ENCODE measurements around the gene PRDM15. TPM values are rescaled to one million over a fixed set of nuclear protein-coding genes. Genes with fewer than 3 reads are reported as not detected.
A peak's percentile ranks its signal among the peaks of the same experiment; 100 is the strongest.

The PRDM15 gene
- total RNA-seq, 1 experiment from 2014 or later: 9.9 TPM

DNA sequence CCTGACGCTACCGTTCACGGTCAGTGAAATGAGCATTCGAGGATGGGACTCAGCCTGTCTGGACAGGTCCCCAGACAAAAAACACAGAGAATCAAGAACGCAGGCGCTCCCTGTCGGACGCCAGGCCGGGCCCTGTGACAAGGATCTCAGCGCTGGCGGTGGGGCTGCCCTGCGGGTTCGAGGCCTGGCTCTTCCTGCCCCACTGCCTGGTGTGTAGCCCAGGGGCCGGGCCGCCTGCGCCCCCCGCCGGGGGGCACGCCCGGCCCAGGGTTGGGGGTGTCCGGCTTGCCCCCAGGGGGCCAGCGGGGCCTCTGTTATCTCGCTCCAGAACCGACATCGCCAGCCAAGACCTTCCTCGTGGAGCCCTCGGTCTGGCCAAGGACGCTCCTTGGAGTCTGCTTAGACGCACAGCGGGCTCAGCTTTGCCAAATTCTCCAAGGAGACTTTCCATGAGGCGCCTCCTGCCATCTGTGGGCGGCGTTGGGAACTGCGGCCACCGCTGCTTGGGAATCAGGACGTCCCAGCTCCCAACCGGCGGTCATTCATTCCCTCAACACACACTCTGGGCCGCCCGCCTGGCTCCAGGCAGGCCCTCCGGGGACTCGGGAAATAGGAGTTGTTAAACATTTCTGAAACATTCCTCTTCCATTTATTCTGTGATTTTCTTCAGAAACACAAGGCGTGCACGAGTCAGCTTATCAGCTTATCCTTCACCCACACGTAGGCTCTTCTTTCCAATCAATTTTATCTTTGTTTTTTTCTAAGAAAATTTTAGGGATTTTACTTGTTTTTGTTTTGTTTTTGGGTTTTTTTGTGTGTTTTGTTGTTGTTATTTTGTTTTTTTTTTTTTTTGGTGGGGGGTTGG is 101.0 kb downstream of the PRDM15 start:
- Histone ChIP-seq H3K4me1 (ENCODE audit: insufficient read depth, low read length) (no peaks in the 10 kb centered on the region), H2AFZ (ENCODE audit: low read length) (no peak overlapping the region)

More for the DNA sequence above, 101.0 kb downstream of the PRDM15 start:
- H3K9ac ChIP-seq (ENCODE audit: extremely low read depth, insufficient read length, low read length): no peak overlapping the region
- TF ChIP-seq, protein P1, sequence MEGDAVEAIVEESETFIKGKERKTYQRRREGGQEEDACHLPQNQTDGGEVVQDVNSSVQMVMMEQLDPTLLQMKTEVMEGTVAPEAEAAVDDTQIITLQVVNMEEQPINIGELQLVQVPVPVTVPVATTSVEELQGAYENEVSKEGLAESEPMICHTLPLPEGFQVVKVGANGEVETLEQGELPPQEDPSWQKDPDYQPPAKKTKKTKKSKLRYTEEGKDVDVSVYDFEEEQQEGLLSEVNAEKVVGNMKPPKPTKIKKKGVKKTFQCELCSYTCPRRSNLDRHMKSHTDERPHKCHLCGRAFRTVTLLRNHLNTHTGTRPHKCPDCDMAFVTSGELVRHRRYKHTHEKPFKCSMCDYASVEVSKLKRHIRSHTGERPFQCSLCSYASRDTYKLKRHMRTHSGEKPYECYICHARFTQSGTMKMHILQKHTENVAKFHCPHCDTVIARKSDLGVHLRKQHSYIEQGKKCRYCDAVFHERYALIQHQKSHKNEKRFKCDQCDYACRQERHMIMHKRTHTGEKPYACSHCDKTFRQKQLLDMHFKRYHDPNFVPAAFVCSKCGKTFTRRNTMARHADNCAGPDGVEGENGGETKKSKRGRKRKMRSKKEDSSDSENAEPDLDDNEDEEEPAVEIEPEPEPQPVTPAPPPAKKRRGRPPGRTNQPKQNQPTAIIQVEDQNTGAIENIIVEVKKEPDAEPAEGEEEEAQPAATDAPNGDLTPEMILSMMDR (conservative IDR thresholded peaks at IDR 0.05): peak; percentile 94
- H2BK5ac ChIP-seq (ENCODE audit: insufficient read length, low read length): no peak overlapping the region
- H3K79me1 ChIP-seq (ENCODE audit: insufficient read depth, low read depth, low read length, poor library complexity, severe bottlenecking): no peaks in the 10 kb centered on the region
- no peak overlapping the region for H2BK120ac ChIP-seq (ENCODE audit: low read depth, low read length, poor library complexity, severe bottlenecking)
- no peaks in the 10 kb centered on the region for H3K23me2 ChIP-seq (ENCODE audit: insufficient read length, low read depth, low read length, poor library complexity, severe bottlenecking)
- no peaks in the 10 kb centered on the region for H3K79me2 ChIP-seq (ENCODE audit: insufficient read depth, low read length)
- H2BK20ac ChIP-seq (ENCODE audit: low read depth, low read length, poor library complexity, severe bottlenecking): no peak overlapping the region
- no peak overlapping the region for H4K5ac ChIP-seq (ENCODE audit: insufficient read length, low read depth, low read length)
- H3K27me3 ChIP-seq (ENCODE audit: insufficient read depth, low read length): no peaks in the 10 kb centered on the region
- H3K23ac ChIP-seq (ENCODE audit: insufficient read length, low read depth, low read length): no peak overlapping the region
- Mint-ChIP-seq H3K27ac (no peak overlapping the region), H3K27me3 (ENCODE audit: low read depth) (peaks cover 31% of the 10 kb centered on the region), H3K4me3 (peak overlapping the region; percentile 46 to 53; a peak in 3 of 5 replicates), H3K36me3 (ENCODE audit: insufficient read depth in 1 of 3, low read depth in 3 of 3) (no peaks in the 10 kb centered on the region), H3K4me1 (peaks cover 19 to 22% of the 10 kb centered on the region in 2 experiments), H3K9me3 (no peaks in the 10 kb centered on the region; a peak in 1 of 5 replicates)
- no peak overlapping the region for H3T11ph ChIP-seq (ENCODE audit: low read length)
- no CpG with 5 or more reads among the region's 45 CpGs for WGBS (ENCODE audit: extremely low coverage, insufficient read length, low lambda C conversion rate)
- no peaks in the 10 kb centered on the region for H4K20me1 ChIP-seq (ENCODE audit: control insufficient read depth, insufficient read depth, insufficient read length)
- H3K56ac ChIP-seq (ENCODE audit: insufficient read length, low read depth, low read length): no peak overlapping the region
- H3K14ac ChIP-seq (ENCODE audit: insufficient read depth, low read length): no peak overlapping the region; the same call in 1 of the 2 replicates
- H3K27ac ChIP-seq (ENCODE audit: insufficient read length, low read depth, low read length): no peak overlapping the region
- H3K9me3 ChIP-seq (ENCODE audit: control insufficient read depth, low read depth, low read length): no peaks in the 10 kb centered on the region
- H3K4ac ChIP-seq (ENCODE audit: low read depth, low read length): no peak overlapping the region
- H4K91ac ChIP-seq (ENCODE audit: insufficient read length, low read depth, low read length): no peak overlapping the region
- H3K18ac ChIP-seq (ENCODE audit: insufficient read length, low read depth, low read length): no peak overlapping the region
- H2AK5ac ChIP-seq (ENCODE audit: insufficient read length, low read length): no peak overlapping the region
- H2BK12ac ChIP-seq (ENCODE audit: insufficient read length, low read depth, low read length): no peak overlapping the region
- H3K4me2 ChIP-seq (ENCODE audit: insufficient read depth, insufficient read length, low read length): peak overlapping the region; percentile 16
- H4K8ac ChIP-seq (replicated peaks; ENCODE audit: insufficient read length, low read depth, low read length): no peak overlapping the region
- H2BK15ac ChIP-seq (ENCODE audit: low read depth, low read length): no peak overlapping the region
- DNase-seq: peak; percentile 95

All from H9 (cell line).